ENCODE data around the gene GPR162.

The GPR162 gene

DNA sequence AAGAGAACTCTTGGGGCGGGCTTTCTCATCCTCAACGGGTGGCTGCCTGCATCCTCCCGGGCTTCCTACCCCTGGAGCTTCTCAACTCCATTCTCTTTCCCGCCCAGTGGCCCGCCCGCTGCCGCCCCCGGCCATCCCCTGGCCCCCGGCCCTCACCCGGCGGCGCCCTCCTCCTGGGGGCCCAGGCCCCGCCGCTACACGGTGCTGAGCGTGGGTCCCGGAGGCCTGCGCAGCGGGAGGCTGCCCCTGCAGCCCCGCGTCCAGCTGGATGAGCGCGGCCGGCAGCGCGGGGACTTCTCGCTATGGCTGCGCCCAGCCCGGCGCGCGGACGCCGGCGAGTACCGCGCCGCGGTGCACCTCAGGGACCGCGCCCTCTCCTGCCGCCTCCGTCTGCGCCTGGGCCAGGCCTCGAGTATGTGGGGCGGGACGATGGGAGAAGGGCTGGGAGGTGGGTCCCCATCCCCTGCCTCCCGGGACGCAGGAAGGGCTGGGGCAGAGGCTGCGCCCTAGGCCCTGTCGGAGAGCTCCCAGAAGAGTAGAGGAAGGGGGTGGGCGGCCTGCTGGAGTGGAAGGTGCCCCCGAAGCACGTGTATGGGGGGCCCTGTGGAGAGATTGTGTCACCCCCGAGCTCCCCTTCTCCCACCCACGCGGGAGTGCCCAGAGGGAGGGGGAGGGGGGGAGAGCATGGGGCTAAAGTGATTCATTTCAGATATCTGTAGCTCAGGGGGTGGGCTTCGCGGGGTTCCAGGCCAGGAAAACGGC, 47.9 kb upstream of the GPR162 start:
- Histone ChIP-seq H3K27me3 (ENCODE audit: control insufficient read depth, low read length) (peaks cover 50% of the 10 kb centered on the region), H3K4me3 (ENCODE audit: low read length) (no peak overlapping the region), H3K4me2 (ENCODE audit: low read length) (no peak overlapping the region), H3K9me2 (replicated peaks; ENCODE audit: control insufficient read depth, low read length) (no peaks in the 10 kb centered on the region), H3K36me3 (ENCODE audit: control insufficient read depth, low read length) (no peaks in the 10 kb centered on the region), H3K4me1 (ENCODE audit: control insufficient read depth, low read length) (peaks cover 11% of the 10 kb centered on the region), H3K79me2 (ENCODE audit: control insufficient read depth, low read length) (no peaks in the 10 kb centered on the region), H3K9me3 (ENCODE audit: control insufficient read depth, insufficient read depth, low read length) (no peaks in the 10 kb centered on the region), H3K27ac (ENCODE audit: low read depth, low read length) (no peak overlapping the region), H4K20me1 (ENCODE audit: control insufficient read depth, insufficient read depth, low read depth, low read length) (no peaks in the 10 kb centered on the region), H3F3A (ENCODE audit: control insufficient read depth, insufficient read depth) (peaks cover 2% of the 10 kb centered on the region; the same call in 1 of the 2 replicates)
- TF ChIP-seq EZH2phosphoT487 (IDR thresholded peaks at IDR 0.05; ENCODE audit: borderline replicate concordance, low read length): no peak
- TF ChIP-seq, protein P1, sequence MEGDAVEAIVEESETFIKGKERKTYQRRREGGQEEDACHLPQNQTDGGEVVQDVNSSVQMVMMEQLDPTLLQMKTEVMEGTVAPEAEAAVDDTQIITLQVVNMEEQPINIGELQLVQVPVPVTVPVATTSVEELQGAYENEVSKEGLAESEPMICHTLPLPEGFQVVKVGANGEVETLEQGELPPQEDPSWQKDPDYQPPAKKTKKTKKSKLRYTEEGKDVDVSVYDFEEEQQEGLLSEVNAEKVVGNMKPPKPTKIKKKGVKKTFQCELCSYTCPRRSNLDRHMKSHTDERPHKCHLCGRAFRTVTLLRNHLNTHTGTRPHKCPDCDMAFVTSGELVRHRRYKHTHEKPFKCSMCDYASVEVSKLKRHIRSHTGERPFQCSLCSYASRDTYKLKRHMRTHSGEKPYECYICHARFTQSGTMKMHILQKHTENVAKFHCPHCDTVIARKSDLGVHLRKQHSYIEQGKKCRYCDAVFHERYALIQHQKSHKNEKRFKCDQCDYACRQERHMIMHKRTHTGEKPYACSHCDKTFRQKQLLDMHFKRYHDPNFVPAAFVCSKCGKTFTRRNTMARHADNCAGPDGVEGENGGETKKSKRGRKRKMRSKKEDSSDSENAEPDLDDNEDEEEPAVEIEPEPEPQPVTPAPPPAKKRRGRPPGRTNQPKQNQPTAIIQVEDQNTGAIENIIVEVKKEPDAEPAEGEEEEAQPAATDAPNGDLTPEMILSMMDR (IDR thresholded peaks at IDR 0.05; ENCODE audit: low read depth, low read length, poor library complexity, severe bottlenecking): no peak

DNA sequence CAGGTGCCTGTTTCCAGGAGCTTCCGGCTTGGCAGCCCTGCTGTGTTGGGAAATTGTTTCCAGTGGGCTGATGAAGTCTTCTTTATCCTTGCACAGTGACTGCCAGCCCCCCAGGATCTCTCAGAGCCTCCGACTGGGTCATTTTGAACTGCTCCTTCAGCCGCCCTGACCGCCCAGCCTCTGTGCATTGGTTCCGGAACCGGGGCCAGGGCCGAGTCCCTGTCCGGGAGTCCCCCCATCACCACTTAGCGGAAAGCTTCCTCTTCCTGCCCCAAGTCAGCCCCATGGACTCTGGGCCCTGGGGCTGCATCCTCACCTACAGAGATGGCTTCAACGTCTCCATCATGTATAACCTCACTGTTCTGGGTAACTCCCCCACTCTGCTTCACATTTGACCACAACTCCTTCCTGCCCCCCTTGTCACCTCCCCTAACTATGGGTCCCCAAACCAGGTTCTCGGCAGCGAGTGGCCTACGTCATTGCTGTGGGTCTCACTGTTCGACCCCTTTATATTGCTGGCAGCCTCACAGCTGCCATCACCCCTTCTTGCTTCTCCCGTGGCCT, 47.0 kb upstream of the GPR162 start:
- H3K4me1 ChIP-seq (ENCODE audit: control insufficient read depth, low read length): peaks cover 16% of the 10 kb centered on the region
- no peaks in the 10 kb centered on the region for H3K79me2 ChIP-seq (ENCODE audit: control insufficient read depth, low read length)
- no peaks in the 10 kb centered on the region for H3K9me2 ChIP-seq (replicated peaks; ENCODE audit: control insufficient read depth, low read length)
- H3K4me3 ChIP-seq (ENCODE audit: low read length): no peak overlapping the region
- no peaks in the 10 kb centered on the region for H3K36me3 ChIP-seq (ENCODE audit: control insufficient read depth, low read length)
- no peak for TF ChIP-seq EZH2phosphoT487 (IDR thresholded peaks at IDR 0.05; ENCODE audit: borderline replicate concordance, low read length)
- TF ChIP-seq, protein P1 (IDR thresholded peaks at IDR 0.05; ENCODE audit: low read depth, low read length, poor library complexity, severe bottlenecking): no peak
- H3F3A ChIP-seq (ENCODE audit: control insufficient read depth, insufficient read depth): 0 out of 2 replicates have a peak, but pooled peaks cover 3% of the 10 kb centered on the region
- H3K9me3 ChIP-seq (ENCODE audit: control insufficient read depth, insufficient read depth, low read length): no peaks in the 10 kb centered on the region
- peaks cover 50% of the 10 kb centered on the region for H3K27me3 ChIP-seq (ENCODE audit: control insufficient read depth, low read length)
- no peaks in the 10 kb centered on the region for H4K20me1 ChIP-seq (ENCODE audit: control insufficient read depth, insufficient read depth, low read depth, low read length)
- no peak overlapping the region for H3K4me2 ChIP-seq (ENCODE audit: low read length)
- no peak overlapping the region for H3K27ac ChIP-seq (ENCODE audit: low read depth, low read length)

DNA sequence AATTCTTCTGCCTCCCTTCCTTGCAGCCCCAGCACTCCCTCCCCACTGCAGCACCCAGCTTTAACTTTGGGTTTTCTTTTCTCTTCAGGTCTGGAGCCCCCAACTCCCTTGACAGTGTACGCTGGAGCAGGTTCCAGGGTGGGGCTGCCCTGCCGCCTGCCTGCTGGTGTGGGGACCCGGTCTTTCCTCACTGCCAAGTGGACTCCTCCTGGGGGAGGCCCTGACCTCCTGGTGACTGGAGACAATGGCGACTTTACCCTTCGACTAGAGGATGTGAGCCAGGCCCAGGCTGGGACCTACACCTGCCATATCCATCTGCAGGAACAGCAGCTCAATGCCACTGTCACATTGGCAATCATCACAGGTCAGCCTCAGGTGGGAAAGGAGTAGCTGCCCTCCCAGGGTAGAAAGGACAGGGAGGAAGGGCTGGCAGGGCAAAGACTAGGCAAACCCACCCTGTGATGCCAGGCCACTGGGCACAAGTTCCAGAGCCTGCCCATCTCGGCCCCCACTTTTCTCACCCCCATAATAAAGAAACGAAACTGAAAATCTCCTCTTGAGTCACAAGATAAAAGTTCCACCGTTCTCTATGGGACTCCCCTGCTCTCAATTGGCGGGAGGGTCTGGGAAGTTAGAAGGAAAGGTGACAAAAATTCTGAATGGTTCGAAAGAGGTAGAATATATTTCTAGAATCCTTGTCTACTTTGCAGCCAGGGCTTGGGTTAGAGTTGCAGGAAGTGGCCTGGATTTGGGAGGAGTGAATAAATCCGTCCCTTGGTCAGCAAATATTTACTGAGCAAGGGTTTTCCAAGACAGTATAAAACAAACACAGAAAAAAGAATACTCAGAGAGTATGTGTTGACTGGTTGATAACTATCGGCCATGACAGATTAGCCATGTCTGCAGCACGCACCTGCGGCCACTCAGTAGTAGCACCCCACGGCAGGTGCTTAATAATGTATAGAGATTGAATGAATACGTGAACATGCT, 46.1 kb upstream of the GPR162 start:
- no peaks in the 10 kb centered on the region for H3K79me2 ChIP-seq (ENCODE audit: control insufficient read depth, low read length)
- peaks cover 50% of the 10 kb centered on the region for H3K27me3 ChIP-seq (ENCODE audit: control insufficient read depth, low read length)
- no peaks in the 10 kb centered on the region for H3K9me3 ChIP-seq (ENCODE audit: control insufficient read depth, insufficient read depth, low read length)
- H3K36me3 ChIP-seq (ENCODE audit: control insufficient read depth, low read length): no peaks in the 10 kb centered on the region
- no peak overlapping the region for H3K27ac ChIP-seq (ENCODE audit: low read depth, low read length)
- H3F3A ChIP-seq (ENCODE audit: control insufficient read depth, insufficient read depth): 0 out of 2 replicates have a peak, but pooled peaks cover 3% of the 10 kb centered on the region
- no peaks in the 10 kb centered on the region for H4K20me1 ChIP-seq (ENCODE audit: control insufficient read depth, insufficient read depth, low read depth, low read length)
- H3K4me2 ChIP-seq (ENCODE audit: low read length): no peak overlapping the region
- H3K4me3 ChIP-seq (ENCODE audit: low read length): no peak overlapping the region
- H3K4me1 ChIP-seq (ENCODE audit: control insufficient read depth, low read length): peaks cover 16% of the 10 kb centered on the region
- H3K9me2 ChIP-seq (replicated peaks; ENCODE audit: control insufficient read depth, low read length): no peaks in the 10 kb centered on the region
- TF ChIP-seq, protein P1 (IDR thresholded peaks at IDR 0.05; ENCODE audit: low read depth, low read length, poor library complexity, severe bottlenecking): no peak
- TF ChIP-seq EZH2phosphoT487 (IDR thresholded peaks at IDR 0.05; ENCODE audit: borderline replicate concordance, low read length): no peak
